Body of pancreas (tissue), 4 donors: ENCODE data around the gene XRCC5. TPM values are rescaled to one million over a fixed set of nuclear protein-coding genes. Genes with fewer than 3 reads are reported as not detected.

ENCODE experiments used
- ATAC-seq: fragments of 150-250 bp; one replicate; pipeline ENCODE4 v1.9.1; 2016
- DNase-seq, 4 donors: peaks; one replicate each; pipeline ENCODE4 v3.0.0-alpha.2; 2019
- H3K27ac ChIP-seq, 4 donors: fragments of 200-600 bp; sonication (generic); 1 replicate in 3 of 4; 2 replicates in 1 of 4; pipeline versions ENCODE4 v1.5.1 to v1.6.1; 2016 to 2019; ENCODE audit warnings: mild to moderate bottlenecking in 1 of 4, mixed read lengths in 1 of 4, moderate library complexity in 1 of 4
- H3K27me3 ChIP-seq, 2 donors: fragments of 200-600 bp; sonication (generic); one replicate each; pipeline ENCODE4 v1.6.0; 2016; ENCODE audit warnings: mild to moderate bottlenecking in 1 of 2
- H3K36me3 ChIP-seq, 2 donors: fragments of 200-600 bp; sonication (generic); replicated peaks in 1 of 2; 2 replicates each; pipeline ENCODE4 v1.5.1; 2016; ENCODE audit warnings: low read depth in 2 of 2; ENCODE audit not compliant: insufficient read depth in 1 of 2
- H3K4me1 ChIP-seq: fragments of 200-600 bp; sonication (generic); one replicate; pipeline ENCODE4 v1.6.0; 2016
- H3K4me3 ChIP-seq, 2 donors: fragments of 200-600 bp; sonication (generic); 1 replicate in 1 of 2; 2 replicates in 1 of 2; pipeline ENCODE4 v1.5.1; 2016 to 2019
- H3K9me3 ChIP-seq, 3 donors: fragments of 200-600 bp; sonication (generic); 1 replicate in 2 of 3; 2 replicates in 1 of 3; pipeline ENCODE4 v1.5.1; 2016
- CTCF ChIP-seq, 7 experiments: fragments of 450-650 bp in 4 of 7; fragments of 200-600 bp in 3 of 7; sonication (generic) in 3 of 7; IDR thresholded peaks; one replicate each; pipeline ENCODE4 v1.5.1; 2016 to 2019; ENCODE audit warnings: antibody characterized with exemption in 7 of 7
- POLR2A ChIP-seq, 3 donors: fragments of 450-650 bp; IDR thresholded peaks; one replicate each; pipeline ENCODE4 v1.6.1; 2016; ENCODE audit warnings: antibody characterized with exemption in 3 of 3, mild to moderate bottlenecking in 2 of 3
- WGBS, 2 donors: methylation state at CpG; one replicate each; pipeline ENCODE4 v1.1.5; 2017; 5-methylcytosine and 5-hydroxymethylcytosine counted together
- intact Hi-C: fragments of 100-400 bp; cut with DNase I; formaldehyde crosslinking; loops from one replicate; pipeline ENCODE4 v1.15.1; 2023
- total RNA-seq, 2 donors: library from RNA; depleted of rRNA; stranded (reverse); fragments of >200 nt; gene quantifications; one replicate each; pipeline ENCODE4 v1.1.0, GENCODE V29; 2016

XRCC5 gene
- total RNA-seq, 2 donors from 2014 or later = 74.2 to 74.7 TPM

GRCh38 chr2:216118474-216118873 is 9.3 kb downstream of the XRCC5 start:
- H3K27me3 ChIP-seq = no peaks in the 10 kb centered on the region
- peaks cover 8 to 17% of the 10 kb centered on the region in 2 donors for H3K36me3 ChIP-seq
- H3K4me1 ChIP-seq = peaks cover 15% of the 10 kb centered on the region
- no peak for ATAC-seq
- H3K4me3 ChIP-seq = no peak overlapping the region
- DNase-seq = no peak
- H3K9me3 ChIP-seq = no peaks in the 10 kb centered on the region
- intact Hi-C loops = no loop called here
- no peak overlapping the region for H3K27ac ChIP-seq
- TF ChIP-seq POLR2A (IDR thresholded peaks at IDR 0.05) = no peak
- TF ChIP-seq CTCF (IDR thresholded peaks at IDR 0.05) = no peak
- 92 to 94% methylated on average over 1 of the region's 1 CpG for WGBS, 2 donors

GRCh38 chr2:216119146-216119545 is 10.0 kb downstream of the XRCC5 start:
- Histone ChIP-seq H3K27me3 (no peaks in the 10 kb centered on the region), H3K36me3 (peaks cover 13 to 20% of the 10 kb centered on the region in 2 donors), H3K9me3 (no peaks in the 10 kb centered on the region), H3K27ac (no peak overlapping the region), H3K4me1 (peaks cover 9% of the 10 kb centered on the region), H3K4me3 (no peak overlapping the region)
- TF ChIP-seq CTCF (IDR thresholded peaks at IDR 0.05) = no peak
- no peak for TF ChIP-seq POLR2A (IDR thresholded peaks at IDR 0.05)
- ATAC-seq = no peak
- WGBS, 2 donors = 70 to 73% methylated on average over 2 of the region's 2 CpGs
- DNase-seq = no peak
- intact Hi-C loops = no loop called here

- Histone ChIP-seq H3K27ac (no peak overlapping the region), H3K36me3 (peaks cover 14 to 26% of the 10 kb centered on the region in 2 donors), H3K27me3 (no peaks in the 10 kb centered on the region), H3K4me1 (peaks cover 4% of the 10 kb centered on the region), H3K4me3 (no peak overlapping the region), H3K9me3 (no peaks in the 10 kb centered on the region)
- no peak for TF ChIP-seq POLR2A (IDR thresholded peaks at IDR 0.05)
- no peak for TF ChIP-seq CTCF (IDR thresholded peaks at IDR 0.05)
- DNase-seq (no peak), ATAC-seq (no peak)
- WGBS, 2 donors = 84 to 86% methylated on average over 3 of the region's 3 CpGs
- intact Hi-C loops = no loop called here
Measured at GRCh38 chr2:216119986-216120385, 10.8 kb downstream of the XRCC5 start.

GRCh38 chr2:216121255-216121654 is 12.1 kb downstream of the XRCC5 start:
- Histone ChIP-seq H3K27me3 (no peaks in the 10 kb centered on the region), H3K4me1 (no peaks in the 10 kb centered on the region), H3K36me3 (peaks cover 14 to 38% of the 10 kb centered on the region in 2 donors), H3K9me3 (no peaks in the 10 kb centered on the region), H3K4me3 (no peak overlapping the region), H3K27ac (no peak overlapping the region)
- intact Hi-C loops = no loop called here
- ATAC-seq = no peak
- WGBS, 2 donors = 87% methylated on average over 3 of the region's 3 CpGs
- no peak for TF ChIP-seq CTCF (IDR thresholded peaks at IDR 0.05)
- no peak for TF ChIP-seq POLR2A (IDR thresholded peaks at IDR 0.05)
- DNase-seq = no peak

- ATAC-seq = no peak
- Histone ChIP-seq H3K27ac (no peak overlapping the region), H3K4me1 (peaks cover 23% of the 10 kb centered on the region), H3K9me3 (no peaks in the 10 kb centered on the region), H3K36me3 (peaks cover 13 to 52% of the 10 kb centered on the region in 2 donors), H3K4me3 (no peak overlapping the region), H3K27me3 (no peaks in the 10 kb centered on the region)
- intact Hi-C loops = no loop called here
- no peak for DNase-seq
- TF ChIP-seq CTCF (IDR thresholded peaks at IDR 0.05) (no peak), POLR2A (IDR thresholded peaks at IDR 0.05) (no peak)
- WGBS, 2 donors = 96 to 99% methylated on average over 5 of the region's 5 CpGs
Measured at GRCh38 chr2:216126943-216127342, 17.8 kb downstream of the XRCC5 start.
